Vagina (tissue), 2 donors: ENCODE measurements around the gene LYL1. TPM values are rescaled to one million over a fixed set of nuclear protein-coding genes. Genes with fewer than 3 reads are reported as not detected.

Source experiments
- DNase-seq, 2 donors: peaks; one replicate each; pipeline ENCODE4 v3.0.0-alpha.2; 2017; ENCODE audit errors: extremely low spot score in 2 of 2
- H3K27ac ChIP-seq: fragments of 200-600 bp; sonication (generic); one replicate; pipeline ENCODE4 v1.5.1; 2019
- H3K27me3 ChIP-seq: fragments of 200-600 bp; sonication (generic); one replicate; pipeline ENCODE4 v1.5.1; 2019
- H3K36me3 ChIP-seq, 2 donors: fragments of 200-600 bp; sonication (generic); one replicate each; pipeline ENCODE4 v1.5.1; 2017 to 2019
- H3K4me1 ChIP-seq: fragments of 200-600 bp; sonication (generic); one replicate; pipeline ENCODE4 v1.5.1; 2019
- H3K4me3 ChIP-seq, 2 donors: fragments of 200-600 bp; sonication (generic); 1 replicate in 1 of 2; 2 replicates in 1 of 2; pipeline ENCODE4 v1.5.1; 2016 to 2019
- H3K9me3 ChIP-seq: fragments of 200-600 bp; sonication (generic); one replicate; pipeline ENCODE4 v1.5.1; 2019
- POLR2A ChIP-seq, 2 donors: fragments of 450-650 bp; IDR thresholded peaks; one replicate each; pipeline ENCODE4 v1.6.1; 2017; ENCODE audit warnings: antibody characterized with exemption in 2 of 2, mild to moderate bottlenecking in 2 of 2, moderate library complexity in 2 of 2
- POLR2AphosphoS5 ChIP-seq, 2 donors: sonication (generic); formaldehyde crosslinking; IDR thresholded peaks; one replicate each; pipeline ENCODE4 v1.9.0; 2017; ENCODE audit warnings: antibody characterized with exemption in 2 of 2, mild to moderate bottlenecking in 2 of 2, low read depth in 1 of 2; ENCODE audit not compliant: insufficient read depth in 1 of 2
- intact Hi-C: fragments of 100-400 bp; cut with DNase I; formaldehyde crosslinking; loops from one replicate; pipeline ENCODE4 v1.15.1; 2023
- total RNA-seq: library from RNA; depleted of rRNA; stranded (reverse); fragments of >200 nt; gene quantifications from one replicate; pipeline ENCODE4 v1.2.3, GENCODE V29; 2016
- TF ChIP-seq, protein P1 (sequence below), 3 experiments: fragments of 450-650 bp in 2 of 3; fragments of 200-600 bp in 1 of 3; sonication (generic) in 1 of 3; IDR thresholded peaks; one replicate each; pipeline ENCODE4 v1.5.1; 2017 to 2019; ENCODE audit warnings: antibody characterized with exemption in 3 of 3, mild to moderate bottlenecking in 2 of 3, moderate library complexity in 2 of 3

LYL1 gene
- total RNA-seq, 1 donor from 2014 or later, result 11.5 TPM

GRCh38 chr19:13132471-13133180, 30.0 kb upstream of the LYL1 start:
- no peak for DNase-seq
- Histone ChIP-seq H3K27me3 (no peaks in the 10 kb centered on the region), H3K4me1 (no peaks in the 10 kb centered on the region), H3K4me3 (no peak overlapping the region), H3K27ac (no peak overlapping the region), H3K36me3 (peaks cover 0 to 25% of the 10 kb centered on the region in 2 donors), H3K9me3 (no peaks in the 10 kb centered on the region)
- TF ChIP-seq POLR2AphosphoS5 (IDR thresholded peaks at IDR 0.05; ENCODE audit: insufficient read depth in 1 of 2, low read depth in 1 of 2) (no peak), POLR2A (IDR thresholded peaks at IDR 0.05) (no peak)
- TF ChIP-seq, protein P1, sequence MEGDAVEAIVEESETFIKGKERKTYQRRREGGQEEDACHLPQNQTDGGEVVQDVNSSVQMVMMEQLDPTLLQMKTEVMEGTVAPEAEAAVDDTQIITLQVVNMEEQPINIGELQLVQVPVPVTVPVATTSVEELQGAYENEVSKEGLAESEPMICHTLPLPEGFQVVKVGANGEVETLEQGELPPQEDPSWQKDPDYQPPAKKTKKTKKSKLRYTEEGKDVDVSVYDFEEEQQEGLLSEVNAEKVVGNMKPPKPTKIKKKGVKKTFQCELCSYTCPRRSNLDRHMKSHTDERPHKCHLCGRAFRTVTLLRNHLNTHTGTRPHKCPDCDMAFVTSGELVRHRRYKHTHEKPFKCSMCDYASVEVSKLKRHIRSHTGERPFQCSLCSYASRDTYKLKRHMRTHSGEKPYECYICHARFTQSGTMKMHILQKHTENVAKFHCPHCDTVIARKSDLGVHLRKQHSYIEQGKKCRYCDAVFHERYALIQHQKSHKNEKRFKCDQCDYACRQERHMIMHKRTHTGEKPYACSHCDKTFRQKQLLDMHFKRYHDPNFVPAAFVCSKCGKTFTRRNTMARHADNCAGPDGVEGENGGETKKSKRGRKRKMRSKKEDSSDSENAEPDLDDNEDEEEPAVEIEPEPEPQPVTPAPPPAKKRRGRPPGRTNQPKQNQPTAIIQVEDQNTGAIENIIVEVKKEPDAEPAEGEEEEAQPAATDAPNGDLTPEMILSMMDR (IDR thresholded peaks at IDR 0.05), result no peak
- intact Hi-C loops, result no loop called here

GRCh38 chr19:13130886-13131490, 28.3 kb upstream of the LYL1 start:
- H3K9me3 ChIP-seq, result no peaks in the 10 kb centered on the region
- H3K27me3 ChIP-seq, result no peaks in the 10 kb centered on the region
- DNase-seq, result no peak
- no peak overlapping the region for H3K27ac ChIP-seq
- intact Hi-C loops, result no loop called here
- no peak overlapping the region for H3K4me3 ChIP-seq
- no peaks in the 10 kb centered on the region for H3K4me1 ChIP-seq
- H3K36me3 ChIP-seq, result peaks cover 0 to 9% of the 10 kb centered on the region in 2 donors
- TF ChIP-seq POLR2AphosphoS5 (IDR thresholded peaks at IDR 0.05; ENCODE audit: insufficient read depth in 1 of 2, low read depth in 1 of 2), result no peak

DNA sequence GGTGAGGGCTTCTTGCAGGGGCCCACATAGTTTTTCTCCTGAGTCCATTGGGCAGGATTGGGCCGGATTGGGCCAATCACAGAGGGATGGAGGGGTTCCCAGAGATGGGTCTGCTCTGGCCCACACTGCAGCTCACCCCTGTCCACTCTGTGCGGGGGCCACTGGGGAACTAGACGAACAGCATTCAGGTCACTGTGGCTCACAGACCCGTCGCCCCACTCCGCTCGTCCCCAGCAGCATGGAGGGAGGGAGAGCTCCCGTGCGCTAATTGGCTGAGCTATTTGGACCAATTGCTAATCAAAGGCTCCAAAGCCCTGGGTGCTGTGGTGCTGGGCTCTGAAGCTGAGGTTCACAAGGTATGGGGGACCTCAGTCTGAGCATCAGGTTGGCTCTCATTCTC, 26.7 kb upstream of the LYL1 start:
- intact Hi-C loops, result no loop called here
- no peak for TF ChIP-seq POLR2AphosphoS5 (IDR thresholded peaks at IDR 0.05; ENCODE audit: insufficient read depth in 1 of 2, low read depth in 1 of 2)
- no peak for TF ChIP-seq POLR2A (IDR thresholded peaks at IDR 0.05)
- TF ChIP-seq, protein P1 (IDR thresholded peaks at IDR 0.05), result no peak
- H3K4me3 ChIP-seq, result no peak overlapping the region
- no peak for DNase-seq
- H3K36me3 ChIP-seq, result no peaks in the 10 kb centered on the region
- H3K27me3 ChIP-seq, result no peaks in the 10 kb centered on the region
- no peaks in the 10 kb centered on the region for H3K4me1 ChIP-seq
- no peaks in the 10 kb centered on the region for H3K9me3 ChIP-seq
- no peak overlapping the region for H3K27ac ChIP-seq

GRCh38 chr19:13128583-13128982, 25.9 kb upstream of the LYL1 start:
- TF ChIP-seq POLR2A (IDR thresholded peaks at IDR 0.05), result no peak
- TF ChIP-seq, protein P1 (IDR thresholded peaks at IDR 0.05), result no peak
- DNase-seq, result no peak
- H3K4me3 ChIP-seq, result no peak overlapping the region
- no peaks in the 10 kb centered on the region for H3K36me3 ChIP-seq
- H3K9me3 ChIP-seq, result no peaks in the 10 kb centered on the region
- intact Hi-C loops, result no loop called here
- no peaks in the 10 kb centered on the region for H3K27me3 ChIP-seq
- no peak overlapping the region for H3K27ac ChIP-seq
- H3K4me1 ChIP-seq, result no peaks in the 10 kb centered on the region

DNA sequence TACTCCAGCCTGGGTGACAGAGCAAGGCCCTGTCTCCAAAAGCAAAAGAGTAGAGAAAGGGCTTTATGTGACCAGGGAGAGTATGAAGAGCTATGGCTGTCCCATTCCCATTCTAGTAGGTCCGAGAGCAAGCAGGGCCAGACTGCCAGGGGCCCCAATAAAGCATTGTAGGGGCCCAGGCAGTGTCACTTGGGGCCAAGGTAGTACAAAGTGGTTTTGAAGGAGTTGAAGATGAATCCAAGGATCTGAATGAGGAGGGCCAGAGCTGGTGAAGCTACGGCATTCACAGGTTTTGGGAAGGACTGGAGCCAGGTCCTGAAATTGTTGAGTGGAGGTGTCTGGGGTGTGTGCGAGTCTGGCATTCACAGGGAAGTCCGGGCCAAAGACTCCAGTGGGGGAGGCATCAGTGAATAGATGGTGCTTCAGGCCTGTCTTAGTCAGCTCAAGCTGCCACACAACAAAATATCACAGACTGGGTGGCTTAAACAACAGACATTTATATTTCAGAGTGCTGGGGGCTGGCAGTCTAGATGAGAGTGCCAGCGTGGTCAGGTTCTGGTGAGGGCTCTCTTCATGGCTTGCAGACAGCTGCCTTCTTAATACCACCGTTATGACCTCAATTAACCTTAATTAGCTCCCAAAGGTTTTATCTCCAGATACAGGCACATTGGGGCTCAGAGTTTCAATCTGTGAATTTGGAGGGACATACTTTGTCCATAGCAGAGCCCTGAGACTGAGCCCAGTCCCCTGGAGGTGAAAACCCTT, 25.3 kb upstream of the LYL1 start:
- DNase-seq, result no peak
- TF ChIP-seq, protein P1 (IDR thresholded peaks at IDR 0.05), result no peak
- TF ChIP-seq POLR2A (IDR thresholded peaks at IDR 0.05) (no peak), POLR2AphosphoS5 (IDR thresholded peaks at IDR 0.05; ENCODE audit: insufficient read depth in 1 of 2, low read depth in 1 of 2) (no peak)
- intact Hi-C loops, result no loop called here

More for the DNA sequence above, 25.3 kb upstream of the LYL1 start:
- no peak overlapping the region for H3K4me3 ChIP-seq
- no peaks in the 10 kb centered on the region for H3K27me3 ChIP-seq
- H3K9me3 ChIP-seq, result no peaks in the 10 kb centered on the region
- no peaks in the 10 kb centered on the region for H3K36me3 ChIP-seq
- no peak overlapping the region for H3K27ac ChIP-seq
- no peaks in the 10 kb centered on the region for H3K4me1 ChIP-seq
